Measurements from ENCODE around the gene FGD6. TPM values are rescaled to one million over a fixed set of nuclear protein-coding genes. Genes with fewer than 3 reads are reported as not detected.

Gene FGD6
- total and polyA plus RNA-seq, 2 experiments from 2014 or later: 12.9 to 32.4 TPM

- ATAC-seq (no peak), DNase-seq (ENCODE audit: low spot score) (no peak)
- Mint-ChIP-seq H3K9me3 (no peaks in the 10 kb centered on the region), H3K4me1 (no peaks in the 10 kb centered on the region), H3K36me3 (ENCODE audit: low read depth) (peaks cover 65% of the 10 kb centered on the region), H3K27me3 (ENCODE audit: insufficient read depth, low read depth, poor library complexity) (no peaks in the 10 kb centered on the region), H3K27ac (no peak overlapping the region), H3K4me3 (no peak overlapping the region)
- H3K4me2 ChIP-seq: no peak overlapping the region
- no peaks in the 10 kb centered on the region for H3F3A ChIP-seq (replicated peaks; ENCODE audit: low read depth)
- no peaks in the 10 kb centered on the region for H3K4me1 ChIP-seq (ENCODE audit: insufficient read depth)
- no peaks in the 10 kb centered on the region for H3K79me2 ChIP-seq (replicated peaks; ENCODE audit: insufficient read depth)
- H3K36me3 ChIP-seq (ENCODE audit: insufficient read depth): peaks cover 52% of the 10 kb centered on the region
- H3K9me2 ChIP-seq (ENCODE audit: insufficient read depth): no peaks in the 10 kb centered on the region
- H2AFZ ChIP-seq: no peak overlapping the region
- no peak overlapping the region for H3K4me3 ChIP-seq
- no peak overlapping the region for H3K27ac ChIP-seq (ENCODE audit: low read depth)
- H4K20me1 ChIP-seq (replicated peaks; ENCODE audit: insufficient read depth): no peaks in the 10 kb centered on the region; the same call in none of the 2 replicates
- no peaks in the 10 kb centered on the region for H3K27me3 ChIP-seq (ENCODE audit: insufficient read depth)
- TF ChIP-seq REST (IDR thresholded peaks at IDR 0.05; ENCODE audit: unreplicated experiment) (no peak), ETS1 (IDR thresholded peaks at IDR 0.05) (no peak), EZH2 (IDR thresholded peaks at IDR 0.05; ENCODE audit: low read depth, unreplicated experiment) (no peak), CTCF (conservative IDR thresholded peaks at IDR 0.05; ENCODE audit: low read depth in 2 of 2) (no peak), STAT1 (IDR thresholded peaks at IDR 0.05; ENCODE audit: unreplicated experiment) (no peak), JUNB (IDR thresholded peaks at IDR 0.05; ENCODE audit: unreplicated experiment) (no peak), NANOG (IDR thresholded peaks at IDR 0.05; ENCODE audit: borderline replicate concordance) (no peak), ZNF331 (CRISPR knock-in tag; IDR thresholded peaks at IDR 0.05; ENCODE audit: low read depth) (no peak), CREB1 (CRISPR knock-in tag; IDR thresholded peaks at IDR 0.05; ENCODE audit: low read depth) (no peak), EZH2phosphoT487 (IDR thresholded peaks at IDR 0.05; ENCODE audit: unreplicated experiment) (no peak), ZNF114 (CRISPR knock-in tag; IDR thresholded peaks at IDR 0.05) (no peak), POLR2AphosphoS5 (IDR thresholded peaks at IDR 0.05; ENCODE audit: low read depth) (no peak), ZNF462 (CRISPR knock-in tag; IDR thresholded peaks at IDR 0.05) (no peak)
These were observed 162.2 kb downstream of the FGD6 start for GRCh38 chr12:95055057-95055456.
